Measurements from ENCODE around the gene FAM3D.

- TF ChIP-seq CTCF (conservative IDR thresholded peaks at IDR 0.05; ENCODE audit: low read length) (no peak), EZH2phosphoT487 (IDR thresholded peaks at IDR 0.05; ENCODE audit: borderline replicate concordance) (no peak)
Observed at GRCh38 chr3:58681863-58682262, 15.3 kb upstream of the FAM3D start.

Data from Loucy (cell line).